LHCN-M2 (cell line): Measurements from ENCODE around the gene TCERG1L. TPM values are rescaled to one million over a fixed set of nuclear protein-coding genes. Genes with fewer than 3 reads are reported as not detected.
"Not testable (repeated sequence)": the region's sequence is repeated elsewhere in the genome, so short reads cannot be mapped to it uniquely, and the experiment has no call there.

Experiments
- DNase-seq: peaks from one replicate; pipeline ENCODE4 v3.0.0-alpha.2; 2012; ENCODE audit warnings: low read depth
- total RNA-seq: library from RNA; depleted of rRNA; stranded (reverse); fragments of >200 nt; gene quantifications from 2 replicates; pipeline ENCODE4 v1.2.3, GENCODE V29; 2014

TCERG1L gene
- total RNA-seq, 1 experiment from 2014 or later = not detected

DNA sequence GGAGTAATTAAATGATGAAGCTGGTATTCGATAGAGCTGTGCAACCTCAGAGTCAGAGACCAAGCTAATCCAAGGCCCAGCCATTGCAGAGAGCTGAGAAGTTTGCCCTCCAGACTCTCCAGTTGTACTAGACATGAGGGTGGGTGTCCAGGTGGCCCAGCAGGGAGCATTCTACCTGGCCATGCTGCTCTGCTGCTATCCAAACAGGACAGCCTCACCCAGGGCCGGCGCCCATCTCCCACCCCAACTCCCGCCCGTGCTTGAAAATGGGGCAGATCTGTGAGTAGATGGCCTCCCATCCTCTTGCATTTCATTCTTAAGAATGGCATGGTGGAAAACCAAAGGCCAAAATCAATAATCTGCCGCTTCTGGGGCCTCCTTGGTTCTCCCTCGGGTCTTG lies 124.2 kb downstream of the TCERG1L start:
- DNase-seq = no peak

- DNase-seq = no peak
Measured at GRCh38 chr10:131186547-131187253, 124.8 kb downstream of the TCERG1L start.

DNA sequence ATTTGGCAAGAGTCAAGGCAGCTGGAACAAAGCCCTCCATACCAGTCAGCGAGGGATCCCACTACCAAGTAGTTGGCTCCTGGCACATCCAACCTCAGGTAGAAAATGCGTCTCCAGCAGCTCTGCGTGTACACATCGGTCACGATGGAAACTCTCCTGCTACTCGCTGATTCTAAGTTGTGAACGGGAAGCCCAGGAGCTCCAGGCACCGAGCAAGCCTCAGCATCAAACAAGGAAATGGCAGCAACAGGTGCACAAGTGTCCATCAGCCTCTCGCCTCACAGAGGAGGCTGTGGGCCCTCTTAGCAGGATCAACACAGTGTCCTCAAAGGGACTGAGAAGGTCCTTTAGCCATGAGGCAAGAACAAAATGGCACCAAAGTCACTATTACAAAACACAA lies 127.0 kb downstream of the TCERG1L start:
- DNase-seq = no peak

- DNase-seq = no peak
Measured at GRCh38 chr10:131183546-131184045, 127.9 kb downstream of the TCERG1L start.

DNA sequence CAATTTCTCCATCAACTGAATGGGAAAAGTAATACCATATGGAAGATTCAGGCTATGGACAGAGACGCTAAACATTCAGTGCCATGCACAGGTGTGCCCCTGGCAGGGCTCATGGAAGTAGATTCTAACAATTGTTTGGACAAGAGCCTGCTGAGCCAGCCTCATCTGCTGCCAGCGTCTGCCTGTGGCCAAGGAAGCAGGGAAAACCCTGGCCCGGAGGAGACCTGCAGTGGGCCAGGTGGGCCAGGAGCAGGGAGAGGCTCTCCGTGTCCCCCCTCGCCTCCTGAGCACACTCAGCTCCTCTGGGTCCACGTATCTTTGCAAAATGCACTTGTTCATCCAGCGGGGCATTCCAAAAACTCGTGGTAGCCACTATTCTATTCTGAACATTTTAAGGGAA lies 130.1 kb downstream of the TCERG1L start:
- DNase-seq = no peak

GRCh38 chr10:131180740-131181415 lies 130.6 kb downstream of the TCERG1L start:
- no peak for DNase-seq

- no peak for DNase-seq
Measured at GRCh38 chr10:131180086-131180485, 131.4 kb downstream of the TCERG1L start.

GRCh38 chr10:131179361-131179760 lies 132.2 kb downstream of the TCERG1L start:
- no peak for DNase-seq

GRCh38 chr10:131178521-131179331 lies 132.8 kb downstream of the TCERG1L start:
- DNase-seq = no peak

DNA sequence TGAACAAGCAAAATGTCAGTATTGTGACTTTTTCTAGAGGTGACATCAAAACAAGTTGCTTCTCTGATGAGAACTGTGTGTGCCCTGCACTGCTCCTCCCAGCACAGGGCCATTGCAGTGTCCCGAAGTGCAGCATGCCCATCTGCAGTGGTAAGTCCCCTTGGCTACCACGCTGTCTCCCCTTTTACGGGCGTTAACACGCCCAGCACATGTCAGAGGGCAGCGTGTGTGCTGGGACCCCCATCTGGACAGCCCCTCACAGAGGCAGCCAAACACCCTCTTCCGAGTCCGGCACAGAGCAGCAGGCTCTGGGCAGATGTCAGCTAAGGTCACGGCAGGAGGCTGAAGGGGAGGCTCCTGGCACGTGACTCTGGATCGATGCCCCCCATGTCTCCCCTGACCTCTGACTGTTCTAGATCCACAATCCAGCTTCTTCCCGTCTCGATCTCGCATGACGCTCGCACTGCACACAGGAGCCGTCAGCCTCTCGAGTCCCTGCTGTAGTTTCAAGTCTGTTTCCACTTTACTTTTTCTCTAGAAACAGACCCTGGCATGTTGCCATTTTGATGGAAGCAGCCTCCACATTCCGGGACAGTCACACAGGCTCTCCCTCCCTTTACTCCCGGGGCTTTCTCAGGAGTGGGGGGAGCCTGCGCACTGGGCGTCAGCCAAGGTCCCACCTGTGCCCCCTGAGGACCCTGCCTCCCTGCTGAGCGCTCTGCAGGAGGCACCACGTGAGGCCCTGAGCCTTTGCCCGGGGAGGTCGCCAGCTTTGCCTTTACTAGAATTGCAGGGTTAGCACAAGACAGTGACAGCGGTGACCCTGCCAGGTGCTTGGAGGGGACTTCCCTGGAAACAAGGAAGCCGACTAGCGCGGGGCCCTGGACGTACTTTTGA lies 133.8 kb downstream of the TCERG1L start:
- no peak for DNase-seq

GRCh38 chr10:131176907-131177306 lies 134.6 kb downstream of the TCERG1L start:
- DNase-seq = no peak

DNA sequence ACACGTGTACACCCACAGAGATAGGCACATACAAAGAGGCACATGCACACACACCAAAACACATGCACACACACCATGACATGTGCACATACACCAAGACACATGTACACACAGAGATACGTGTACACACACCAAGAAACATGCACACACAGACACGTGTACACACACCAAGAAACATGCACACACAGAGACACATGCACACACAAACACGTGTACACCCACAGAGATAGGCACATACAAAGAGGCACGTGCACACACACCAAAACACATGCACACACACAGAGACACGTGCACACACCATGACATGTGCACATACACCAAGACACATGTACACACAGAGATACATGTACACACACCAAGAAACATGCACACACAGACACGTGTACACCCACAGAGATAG lies 135.2 kb downstream of the TCERG1L start:
- not testable (repeated sequence) for DNase-seq

GRCh38 chr10:131175891-131176290 lies 135.6 kb downstream of the TCERG1L start:
- no peak for DNase-seq

DNA sequence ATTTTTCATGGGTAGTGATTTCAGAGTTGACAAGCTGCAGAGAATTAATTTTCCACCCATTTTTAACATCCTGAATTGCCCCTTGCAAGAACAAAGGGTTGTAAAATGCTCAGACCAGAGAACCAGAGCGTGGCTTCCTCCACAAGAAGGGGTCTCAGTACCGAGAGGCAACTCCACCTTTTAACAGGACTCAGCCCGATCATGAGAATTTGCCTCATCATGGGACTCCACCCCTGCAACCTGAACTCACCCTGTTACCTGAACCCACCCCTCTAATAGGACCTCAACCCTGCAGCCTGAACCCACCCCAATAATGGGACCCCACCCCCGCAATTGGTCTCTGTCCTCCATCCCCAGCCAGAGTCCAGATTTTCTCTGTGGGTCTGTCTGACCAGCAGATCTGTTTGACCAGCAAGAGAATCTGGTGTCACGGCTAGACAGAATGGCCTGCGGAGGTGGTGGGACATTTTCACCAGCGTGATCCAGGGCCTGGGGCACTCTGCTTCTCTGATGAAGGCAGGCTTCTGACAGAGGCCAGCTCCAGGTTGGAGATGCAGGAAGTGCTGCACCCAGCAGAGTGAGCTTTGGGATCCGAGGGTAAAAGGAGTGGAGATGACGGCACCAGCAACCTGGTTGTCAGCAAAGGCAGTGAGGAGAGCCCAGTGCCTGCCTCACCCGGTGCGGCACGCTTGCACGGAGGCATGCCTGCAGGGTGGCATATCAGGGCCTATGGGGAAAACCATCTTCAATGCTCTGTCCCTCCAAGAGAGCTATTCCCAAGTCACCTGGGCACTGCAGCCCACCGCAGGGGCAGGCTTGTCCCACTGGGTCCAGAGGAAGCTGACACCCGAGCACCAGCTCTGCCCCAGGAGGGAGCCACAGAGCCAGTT lies 136.6 kb downstream of the TCERG1L start:
- DNase-seq = no peak

DNA sequence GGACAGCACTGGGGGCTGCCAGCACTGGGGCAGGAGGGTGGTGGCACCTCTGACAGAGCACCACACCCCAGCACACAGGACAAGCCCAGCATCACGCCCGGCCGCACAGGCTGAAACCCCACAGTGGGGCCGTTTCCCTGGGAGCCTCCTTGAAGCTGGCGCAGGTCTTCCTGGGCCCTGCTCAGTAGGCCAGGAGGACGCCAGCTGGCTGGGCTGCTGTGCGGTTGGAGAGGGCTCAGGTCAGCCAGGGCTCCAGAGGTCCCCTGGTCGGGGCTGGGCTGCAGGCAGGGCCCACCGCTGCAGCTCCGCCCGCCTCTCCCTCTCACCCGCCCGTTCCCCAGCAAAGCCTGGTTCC lies 137.3 kb downstream of the TCERG1L start:
- DNase-seq = no peak

- no peak for DNase-seq
Measured at GRCh38 chr10:131173484-131174210, 137.9 kb downstream of the TCERG1L start.

- no peak for DNase-seq
Measured at GRCh38 chr10:131172433-131172832, 139.1 kb downstream of the TCERG1L start.

DNA sequence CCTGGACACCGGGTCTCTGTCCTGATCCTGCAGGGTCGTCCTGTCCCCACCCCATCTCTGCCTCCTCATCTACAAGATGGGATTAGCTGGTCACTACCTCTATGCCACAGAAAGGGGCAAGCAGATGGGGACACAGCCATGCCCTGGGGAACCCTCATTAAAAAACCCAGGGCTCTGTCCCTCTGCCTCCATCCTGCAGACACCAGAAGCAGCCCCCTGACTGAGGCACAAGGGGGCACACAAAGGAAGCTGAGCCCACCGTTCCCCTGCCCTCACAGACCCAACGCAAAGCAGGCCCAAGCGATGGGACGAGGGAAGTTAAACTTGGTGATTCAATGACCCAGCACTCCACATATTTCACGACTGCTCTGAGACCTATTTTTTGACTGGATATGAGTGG lies 142.4 kb downstream of the TCERG1L start:
- no peak for DNase-seq

- DNase-seq = no peak
Measured at GRCh38 chr10:131168238-131168875, 143.2 kb downstream of the TCERG1L start.
